Transverse colon (tissue), 4 donors: ENCODE measurements around the gene HDAC4.

ENCODE experiments used
- CTCF ChIP-seq, 5 experiments: fragments of 200-600 bp in 3 of 5; fragments of 450-650 bp in 2 of 5; sonication (generic) in 3 of 5; IDR thresholded peaks; 1 replicate in 2 of 5; 2 replicates in 3 of 5; pipeline ENCODE4 v1.5.1; 2016 to 2017; ENCODE audit warnings: antibody characterized with exemption in 5 of 5, inconsistent platforms in 3 of 5, mild to moderate bottlenecking in 2 of 5, moderate library complexity in 1 of 5
- POLR2AphosphoS5 ChIP-seq, 3 donors: sonication (generic); formaldehyde crosslinking; IDR thresholded peaks; one replicate each; pipeline ENCODE4 v1.6.1; 2016; ENCODE audit warnings: antibody characterized with exemption in 3 of 3

GRCh38 chr2:239041062-239041461, 359.8 kb downstream of the HDAC4 start:
- TF ChIP-seq CTCF (IDR thresholded peaks at IDR 0.05) (no peak), POLR2AphosphoS5 (IDR thresholded peaks at IDR 0.05) (no peak)
